ENCODE data around the gene SUGCT.

Gene SUGCT

DNA sequence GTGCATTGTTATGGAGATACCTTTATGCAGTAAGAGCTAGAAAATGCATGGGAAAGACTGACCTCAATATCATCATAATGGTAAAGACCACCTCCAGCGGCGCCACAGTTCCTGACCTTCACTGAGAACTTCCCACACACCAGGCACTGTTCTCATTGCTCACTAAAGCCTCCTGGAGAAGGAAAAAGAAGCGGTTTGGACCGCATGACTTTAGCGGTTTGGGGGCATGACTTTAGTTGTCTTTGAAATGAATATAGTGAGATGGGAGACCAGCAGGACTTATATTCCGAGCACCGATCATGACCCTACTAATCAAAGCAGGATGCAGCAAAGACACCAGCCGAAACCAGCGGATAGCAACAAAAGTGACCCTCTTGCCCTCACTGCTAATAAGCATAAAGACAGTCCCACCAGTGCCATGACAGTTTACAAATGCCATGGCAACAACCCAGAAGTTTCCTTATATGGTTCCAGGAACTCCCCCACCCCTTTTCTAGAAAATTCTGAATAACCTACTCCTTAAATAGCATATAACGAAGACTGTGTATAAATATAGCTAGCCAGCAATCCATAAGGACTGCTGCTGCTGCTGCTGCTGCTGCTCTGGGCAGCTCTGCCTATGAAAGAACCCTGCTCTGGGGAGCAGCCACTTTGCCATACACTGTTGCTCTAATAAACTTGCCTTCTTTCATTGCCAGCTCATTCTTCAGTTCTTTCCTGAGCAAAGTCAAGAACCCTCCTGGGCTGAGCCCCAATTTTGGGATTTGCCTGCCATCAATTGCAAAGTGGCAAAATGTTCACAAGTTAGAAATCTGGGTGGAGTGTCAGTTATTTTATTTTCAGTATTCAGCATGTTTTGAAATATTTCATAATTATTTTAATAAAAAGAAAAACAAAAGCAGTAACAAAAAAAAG is 694.1 kb downstream of the SUGCT start:
- ATAC-seq = no peak
- no peak for DNase-seq

DNA sequence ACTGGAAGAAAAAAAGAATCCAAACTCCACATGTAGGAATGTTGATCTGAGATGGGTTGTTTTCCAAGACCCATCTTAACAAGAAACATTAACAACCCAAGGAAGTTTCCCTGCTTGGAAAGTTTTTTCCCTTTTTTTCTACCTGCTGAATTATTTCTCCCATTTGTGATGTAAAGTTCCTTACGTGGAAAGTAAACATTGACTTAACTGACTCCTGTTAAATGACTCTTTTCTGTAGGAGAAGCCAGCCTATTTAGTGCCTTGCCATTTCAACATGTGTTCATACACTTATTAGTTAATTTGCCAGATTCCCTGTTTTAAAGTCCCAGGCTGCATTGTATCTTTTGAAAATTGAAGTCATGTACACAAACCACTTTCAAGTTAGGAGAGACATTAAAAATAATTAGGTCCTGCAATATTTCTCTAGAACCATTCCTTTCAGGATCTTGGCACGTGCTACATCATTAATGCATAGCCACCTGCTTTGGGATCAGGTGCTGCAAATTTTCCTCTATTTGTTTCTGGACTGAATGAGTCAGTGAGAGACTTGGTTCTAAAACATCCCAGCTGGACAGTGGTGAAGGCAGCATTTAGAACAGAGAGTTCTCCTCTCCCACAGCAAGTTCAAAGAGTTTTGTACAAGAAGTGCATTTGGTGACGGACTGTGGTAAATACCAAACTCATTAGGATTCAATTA is 698.5 kb downstream of the SUGCT start:
- ATAC-seq (no peak), DNase-seq (no peak)

DNA sequence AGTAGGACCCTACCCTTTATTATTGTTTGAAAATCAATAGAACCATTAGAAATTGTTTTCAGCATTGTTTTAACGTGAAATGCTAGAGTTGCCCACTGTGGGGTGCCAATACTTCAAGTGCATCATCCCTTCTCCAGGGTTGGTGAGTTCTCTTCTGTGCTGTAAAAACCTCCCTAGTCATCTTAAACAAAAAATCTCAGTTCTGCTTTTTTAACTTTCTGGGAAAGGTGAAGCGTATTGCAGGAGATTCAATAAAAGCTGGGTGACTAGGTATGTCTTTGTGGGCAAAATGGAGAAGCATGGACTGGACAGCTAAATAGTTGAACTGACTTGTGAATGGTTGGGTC is 699.1 kb downstream of the SUGCT start:
- ATAC-seq (no peak), DNase-seq (no peak)

DNA sequence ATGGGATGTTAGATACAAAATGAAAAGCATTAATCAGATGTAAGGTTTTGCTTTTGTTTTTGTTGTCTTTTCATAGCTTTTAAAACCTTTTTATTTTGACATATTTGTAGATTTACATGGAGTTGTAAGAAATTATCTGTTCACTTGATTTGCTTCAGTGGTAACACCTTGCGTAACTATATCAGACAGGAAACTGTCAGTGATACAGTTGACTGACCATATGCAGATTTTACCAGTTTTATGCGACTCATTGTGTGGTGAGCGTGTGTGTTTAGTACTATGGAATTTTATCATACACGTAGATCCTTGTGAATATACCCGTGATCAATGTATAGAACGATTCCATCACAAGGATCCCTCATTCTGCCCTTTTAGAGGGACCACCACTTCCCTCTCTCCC is 701.4 kb downstream of the SUGCT start:
- DNase-seq = no peak
- no peak for ATAC-seq

- no peak for ATAC-seq
- no peak for DNase-seq
Measured at GRCh38 chr7:40839881-40840280, 705.1 kb downstream of the SUGCT start.

- ATAC-seq (no peak), DNase-seq (no peak)
Measured at GRCh38 chr7:40840990-40841389, 706.2 kb downstream of the SUGCT start.

DNA sequence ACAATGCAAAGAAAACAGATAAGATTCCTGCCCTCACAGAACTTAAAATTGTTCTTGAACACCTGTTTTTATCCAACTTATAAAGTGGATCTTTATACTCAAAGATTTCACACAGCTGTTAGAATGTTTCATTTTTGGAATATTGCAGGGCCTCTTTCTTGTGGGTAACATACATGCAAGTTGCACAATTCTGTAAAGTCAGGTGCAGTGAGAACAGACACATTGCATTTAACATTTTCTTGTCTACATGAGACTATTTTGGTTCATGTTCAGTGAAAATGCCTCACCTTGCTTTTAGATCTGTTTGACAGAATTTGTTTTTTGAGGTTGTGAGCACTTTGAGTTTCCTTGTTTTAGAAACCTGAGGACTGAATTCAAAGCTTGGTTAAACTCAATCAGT is 707.8 kb downstream of the SUGCT start:
- no peak for ATAC-seq

DNA sequence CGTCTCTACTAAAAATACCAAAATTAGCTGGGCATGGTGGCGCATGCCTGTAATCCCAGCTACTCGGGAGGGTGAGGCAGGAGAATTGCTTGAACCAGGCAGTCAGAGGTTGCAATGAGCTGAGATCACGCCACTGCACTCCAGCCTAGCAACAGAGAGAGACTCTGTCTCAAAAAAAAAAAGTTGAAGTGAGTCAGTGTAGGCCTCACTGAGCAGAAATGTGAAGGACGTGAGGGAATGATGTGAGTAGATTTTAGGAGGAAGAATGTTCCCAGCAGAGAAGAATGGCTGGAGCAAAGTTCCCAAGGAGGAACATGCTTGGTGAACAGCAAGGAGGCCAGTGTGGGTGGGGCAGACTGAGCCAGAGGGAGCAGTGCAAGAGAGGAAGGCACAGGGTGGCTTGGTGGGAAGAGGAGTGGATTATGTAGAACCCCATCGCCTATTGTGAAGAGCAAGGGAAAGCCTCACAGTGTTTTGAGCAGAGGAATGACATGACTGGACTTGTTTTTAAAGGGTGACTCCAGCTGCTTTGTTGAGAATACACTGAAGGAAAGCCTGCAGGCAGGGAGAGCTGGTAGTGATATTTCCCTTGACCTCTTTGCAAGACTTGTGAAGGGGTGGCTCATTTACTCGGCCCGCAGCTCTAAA is 708.7 kb downstream of the SUGCT start:
- ATAC-seq = no peak
- DNase-seq = no peak

More for the DNA sequence above, 707.8 kb downstream of the SUGCT start:
- no peak for DNase-seq

GRCh38 chr7:40845943-40846342 is 711.1 kb downstream of the SUGCT start:
- DNase-seq (no peak), ATAC-seq (no peak)

- ATAC-seq (no peak), DNase-seq (no peak)
Measured at GRCh38 chr7:40847921-40848320, 713.1 kb downstream of the SUGCT start.

DNA sequence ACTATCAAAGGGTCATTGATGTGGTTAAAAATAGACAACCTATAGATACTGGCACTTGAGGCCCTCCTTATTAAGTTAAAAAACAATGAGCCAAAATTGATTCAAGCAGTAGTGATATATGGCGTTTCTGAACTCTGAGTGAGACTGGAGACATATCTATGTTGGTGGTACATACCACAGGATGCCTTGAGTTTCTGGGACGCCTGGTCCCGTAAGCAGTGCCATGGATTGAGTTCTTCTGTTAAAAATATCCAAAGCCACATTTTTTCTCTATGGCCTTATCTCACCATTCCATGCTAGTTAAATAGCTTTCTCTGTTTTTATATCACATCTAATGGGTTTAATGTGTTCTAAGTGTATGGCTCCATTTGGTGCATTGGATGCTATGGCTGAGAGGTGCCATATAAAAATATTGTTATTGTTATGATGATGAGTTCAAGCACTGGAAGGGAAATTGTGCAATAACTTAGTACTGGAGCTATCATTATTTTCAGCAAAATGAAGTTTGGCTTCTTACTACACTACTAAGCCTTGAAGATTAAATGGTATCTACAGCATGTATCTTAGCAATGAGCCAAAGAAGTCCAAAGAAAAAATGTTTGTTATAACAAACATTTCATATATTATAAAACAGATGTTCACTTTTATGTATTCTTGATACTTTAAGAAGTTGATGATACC is 713.9 kb downstream of the SUGCT start:
- no peak for DNase-seq

DNA sequence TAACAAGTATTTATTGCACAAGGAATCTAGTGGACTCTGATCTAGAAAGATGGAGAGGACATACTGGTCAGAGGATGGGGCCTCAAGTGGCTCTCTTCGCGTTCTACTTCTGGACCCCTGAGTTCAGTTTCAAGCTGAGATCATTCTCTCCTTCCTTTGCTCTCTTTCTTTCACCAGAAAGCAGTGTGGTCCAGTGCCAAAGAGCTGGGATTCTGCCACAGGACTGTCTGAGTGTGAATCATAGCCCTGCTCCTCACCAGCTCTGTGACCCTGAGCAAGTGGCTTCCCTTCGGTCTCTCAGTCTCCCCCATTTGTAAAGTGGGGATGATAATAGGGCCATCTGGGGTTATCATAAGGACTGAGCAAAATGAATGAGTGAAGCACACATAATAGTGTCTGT is 715.2 kb downstream of the SUGCT start:
- no peak for ATAC-seq
- DNase-seq = no peak

More for the DNA sequence above, 713.9 kb downstream of the SUGCT start:
- ATAC-seq = no peak

DNA sequence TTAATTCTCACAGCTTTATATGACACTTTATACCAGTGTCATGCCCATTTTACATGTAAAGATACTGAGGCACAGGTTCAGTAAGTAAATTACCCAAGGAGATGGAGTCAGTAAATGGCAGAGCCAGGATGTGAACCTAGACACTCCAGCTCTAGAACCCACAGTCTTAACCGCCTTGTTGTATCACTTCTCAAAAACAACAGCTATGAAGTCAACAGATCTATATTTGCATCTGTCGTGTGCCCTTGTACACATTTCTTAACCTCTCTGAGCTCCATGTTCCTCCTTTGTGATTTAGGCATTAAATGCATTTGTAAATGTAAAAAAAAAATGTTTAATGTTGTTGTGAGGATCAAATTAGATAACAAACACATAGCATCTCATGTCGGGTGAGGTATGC is 716.2 kb downstream of the SUGCT start:
- ATAC-seq = no peak
- no peak for DNase-seq

GRCh38 chr7:40859076-40859475 is 724.3 kb downstream of the SUGCT start:
- DNase-seq = no peak
- no peak for ATAC-seq

DNA sequence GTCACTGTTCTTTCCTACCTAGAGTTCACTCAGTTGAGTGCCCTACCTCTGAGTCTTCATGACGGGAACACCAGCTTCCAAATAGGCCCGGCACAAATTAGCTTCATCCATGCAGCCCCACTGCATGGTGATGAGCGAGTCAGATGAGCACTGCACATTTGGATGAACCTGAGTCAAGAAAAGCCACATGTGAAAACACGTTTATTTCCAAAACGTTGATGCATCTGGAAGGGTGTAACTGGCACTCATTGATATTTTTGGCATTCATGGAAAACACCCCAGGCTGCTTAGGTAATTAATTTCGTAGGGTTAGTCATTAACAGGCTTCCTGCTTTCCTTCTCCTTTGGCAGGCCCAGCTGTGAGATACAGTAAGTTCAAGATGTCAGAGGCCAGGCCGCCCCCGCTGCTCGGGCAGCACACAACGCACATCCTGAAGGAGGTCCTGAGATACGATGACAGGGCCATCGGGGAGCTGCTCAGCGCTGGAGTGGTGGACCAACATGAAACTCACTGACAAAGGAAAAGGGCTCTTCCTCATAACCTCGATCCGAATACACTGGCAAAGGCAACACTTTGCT is 725.2 kb downstream of the SUGCT start:
- ATAC-seq (no peak), DNase-seq (no peak)

GRCh38 chr7:40865441-40866233 is 730.8 kb downstream of the SUGCT start:
- ATAC-seq (no peak), DNase-seq (no peak)

DNA sequence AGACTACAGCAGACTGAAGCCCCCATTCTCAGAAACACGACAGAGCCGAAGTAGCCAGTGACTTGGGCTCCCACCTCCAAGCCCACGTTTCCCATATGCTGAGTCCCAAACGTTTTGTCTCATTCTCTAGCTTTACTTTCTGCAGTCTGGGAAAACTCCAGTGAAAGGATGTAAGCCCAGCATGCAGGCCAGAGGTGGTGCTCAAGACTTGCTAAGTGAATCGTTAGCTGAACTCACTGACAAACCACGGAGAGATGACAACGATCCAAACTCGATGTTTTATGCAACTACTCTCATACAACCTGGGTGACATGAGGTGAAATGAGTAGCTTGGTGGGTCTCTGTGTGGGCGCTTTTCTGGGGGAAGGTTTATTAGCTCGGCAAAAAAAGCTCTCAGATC is 731.8 kb downstream of the SUGCT start:
- no peak for ATAC-seq
- no peak for DNase-seq

- no peak for DNase-seq
- no peak for ATAC-seq
Measured at GRCh38 chr7:40870108-40870507, 735.3 kb downstream of the SUGCT start.

DNA sequence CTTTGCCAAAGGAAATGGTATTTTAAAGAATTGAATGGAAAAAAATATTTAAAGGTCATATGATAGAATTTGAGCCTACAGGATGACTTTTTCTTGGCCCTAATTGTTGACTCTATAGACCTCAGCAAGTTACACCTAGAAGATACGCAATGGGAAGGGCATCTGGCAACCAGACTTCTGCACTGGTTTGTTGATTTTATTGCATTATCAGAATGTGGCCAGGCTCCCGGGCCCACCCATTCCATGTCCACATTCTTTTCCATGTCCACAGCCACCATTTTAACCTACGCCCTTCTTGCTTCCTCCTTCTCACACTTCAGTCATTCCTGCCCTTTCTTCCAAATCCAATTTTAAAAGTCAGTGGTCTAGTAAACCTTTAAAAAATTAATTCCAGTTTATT is 738.4 kb downstream of the SUGCT start:
- ATAC-seq (no peak), DNase-seq (no peak)

- no peak for DNase-seq
- no peak for ATAC-seq
Measured at GRCh38 chr7:40874756-40875155, 740.0 kb downstream of the SUGCT start.

DNA sequence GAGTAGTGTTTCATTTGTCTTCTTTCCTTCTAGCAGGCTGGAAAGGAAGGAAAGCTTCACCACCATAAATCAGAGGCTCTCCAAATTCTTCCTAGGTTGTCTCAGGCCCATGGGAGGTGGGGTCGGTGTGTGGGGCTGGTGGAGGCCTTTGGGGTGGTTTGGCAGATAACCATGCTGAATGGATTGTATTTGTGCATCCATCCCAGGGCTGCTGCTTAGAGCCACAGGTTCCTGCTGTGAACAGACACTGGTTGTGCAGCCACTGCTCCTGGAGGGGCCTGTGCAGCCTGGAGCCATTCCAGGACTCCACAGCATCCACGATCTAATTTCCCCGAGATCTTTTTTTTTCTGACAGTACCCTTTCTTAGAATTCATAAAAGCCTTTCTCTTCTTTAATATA is 741.8 kb downstream of the SUGCT start:
- ATAC-seq (no peak), DNase-seq (no peak)
